Vagina (tissue), 2 donors: Measurements from ENCODE around the gene ASB3.

Source experiments
- CTCF ChIP-seq, 3 experiments: fragments of 450-650 bp in 2 of 3; fragments of 200-600 bp in 1 of 3; sonication (generic) in 1 of 3; IDR thresholded peaks; one replicate each; pipeline ENCODE4 v1.5.1; 2017 to 2019; ENCODE audit warnings: antibody characterized with exemption in 3 of 3, mild to moderate bottlenecking in 2 of 3, moderate library complexity in 2 of 3
- POLR2A ChIP-seq, 2 donors: fragments of 450-650 bp; IDR thresholded peaks; one replicate each; pipeline ENCODE4 v1.6.1; 2017; ENCODE audit warnings: antibody characterized with exemption in 2 of 2, mild to moderate bottlenecking in 2 of 2, moderate library complexity in 2 of 2
- POLR2AphosphoS5 ChIP-seq, 2 donors: sonication (generic); formaldehyde crosslinking; IDR thresholded peaks; one replicate each; pipeline ENCODE4 v1.9.0; 2017; ENCODE audit warnings: antibody characterized with exemption in 2 of 2, mild to moderate bottlenecking in 2 of 2, low read depth in 1 of 2; ENCODE audit not compliant: insufficient read depth in 1 of 2

GRCh38 chr2:53652131-53652530 is 134.6 kb downstream of the ASB3 start:
- TF ChIP-seq CTCF (IDR thresholded peaks at IDR 0.05) (no peak), POLR2AphosphoS5 (IDR thresholded peaks at IDR 0.05; ENCODE audit: insufficient read depth in 1 of 2, low read depth in 1 of 2) (no peak), POLR2A (IDR thresholded peaks at IDR 0.05) (no peak)
